Endothelial cell of umbilical vein (primary cell): ENCODE results near the gene CKS2. TPM values are rescaled to one million over a fixed set of nuclear protein-coding genes. Genes with fewer than 3 reads are reported as not detected.

Experiments
- BruUV-seq: library from RNA; stranded (reverse); fragments of 400-500 nt; replicated peaks from 2 replicates; lab custom pipeline; 2021; lab: Mats Ljungman, UMichigan
- CTCF ChIA-PET: fragments of 300-600, 350-600 bp; sonication (Branson Sonifier 250); formaldehyde crosslinking; loops from one replicate; lab custom pipeline; 2021; ENCODE audit warnings: antibody characterized with exemption, inconsistent platforms; lab: Charles Lee
- POLR2A ChIA-PET: fragments of 300-600, 350-600 bp; sonication (Branson Sonifier 250); formaldehyde crosslinking; loops from one replicate; lab custom pipeline; 2021; ENCODE audit warnings: antibody characterized with exemption, inconsistent platforms; lab: Charles Lee
- DNase-seq: peaks from one replicate; pipeline ENCODE4 v3.0.0-alpha.2; 2011; ENCODE audit warnings: low read depth, low spot score
- FAIRE-seq: peaks from 2 replicates; lab custom pipeline; 2011; peaks lifted over from hg19 to GRCh38; lab: Jason Lieb, UNC
- H2AFZ ChIP-seq: 2 replicates; pipeline ENCODE4 v1.6.0; 2012; ENCODE audit warnings: low read depth, low read length, control low read depth, inconsistent platforms
- H3K27ac ChIP-seq: 2 replicates; pipeline ENCODE4 v1.5.1; 2011; ENCODE audit warnings: low read depth, mild to moderate bottlenecking, control low read depth, low read length, moderate library complexity; ENCODE audit not compliant: insufficient read depth
- H3K27me3 ChIP-seq, 2 experiments: 2 replicates each; pipeline versions ENCODE4 v1.6.0 to v1.6.1; 2011; ENCODE audit warnings: low read length in 2 of 2, mixed read lengths in 1 of 2; ENCODE audit not compliant: control insufficient read depth in 2 of 2, insufficient read depth in 2 of 2
- H3K36me3 ChIP-seq, 2 experiments: 2 replicates in 1 of 2; 3 replicates in 1 of 2; pipeline ENCODE4 v1.5.1; 2011; ENCODE audit warnings: low read length in 2 of 2, mild to moderate bottlenecking in 1 of 2, moderate library complexity in 1 of 2; ENCODE audit not compliant: control insufficient read depth in 2 of 2, insufficient read depth in 2 of 2; ENCODE audit errors: extremely low read depth in 1 of 2
- H3K4me1 ChIP-seq: 3 replicates; pipeline ENCODE4 v1.5.1; 2011; ENCODE audit warnings: mild to moderate bottlenecking, low read length; ENCODE audit not compliant: control insufficient read depth, insufficient read depth; ENCODE audit errors: extremely low read depth
- H3K4me2 ChIP-seq: 2 replicates; pipeline ENCODE4 v1.6.1; 2011; ENCODE audit warnings: low read length, control low read depth, mixed read lengths; ENCODE audit not compliant: insufficient read depth
- H3K4me3 ChIP-seq, 3 experiments: fragments of 200-600 bp in 1 of 3; sonication (generic), shearing (Covaris generic) in 1 of 3; replicated peaks in 1 of 3; 2 replicates each; pipeline ENCODE4 v1.5.1; 2011 to 2016; ENCODE audit warnings: control low read depth in 3 of 3, low read length in 3 of 3, mild to moderate bottlenecking in 2 of 3, inconsistent platforms in 1 of 3, low read depth in 1 of 3, moderate library complexity in 1 of 3; ENCODE audit not compliant: insufficient read depth in 1 of 3
- H3K79me2 ChIP-seq: 2 replicates; pipeline ENCODE4 v1.6.0; 2012; ENCODE audit warnings: low read length, inconsistent platforms; ENCODE audit not compliant: control insufficient read depth, insufficient read depth
- H3K9ac ChIP-seq: replicated peaks from 2 replicates; pipeline ENCODE3; 2011; ENCODE audit warnings: low read length, control low read depth; ENCODE audit not compliant: insufficient read depth; ENCODE audit errors: extremely low read depth
- H3K9me1 ChIP-seq: replicated peaks from 3 replicates; pipeline ENCODE4 v1.6.0; 2011; ENCODE audit warnings: mild to moderate bottlenecking, low read length; ENCODE audit not compliant: control insufficient read depth, insufficient read depth; ENCODE audit errors: extremely low read depth
- H3K9me3 ChIP-seq: replicated peaks from 2 replicates; pipeline ENCODE4 v1.5.1; 2012; ENCODE audit warnings: low read length, inconsistent platforms; ENCODE audit not compliant: control insufficient read depth, insufficient read depth
- H4K20me1 ChIP-seq: replicated peaks from 2 replicates; pipeline ENCODE3; 2011; ENCODE audit warnings: mild to moderate bottlenecking, low read length; ENCODE audit not compliant: control insufficient read depth, insufficient read depth; ENCODE audit errors: extremely low read depth
- CTCF ChIP-seq, 2 donors: IDR thresholded peaks; 1 replicate in 1 of 2; 2 replicates in 1 of 2; pipeline ENCODE4 v1.5.1; 2011; ENCODE audit warnings: low read length in 2 of 2, mild to moderate bottlenecking in 2 of 2, moderate library complexity in 2 of 2, control low read depth in 1 of 2, inconsistent platforms in 1 of 2, low read depth in 1 of 2; ENCODE audit not compliant: insufficient read depth in 1 of 2; ENCODE audit errors: extremely low read depth in 1 of 2
- EZH2 ChIP-seq: IDR thresholded peaks from 2 replicates; pipeline ENCODE4 v1.6.1; 2012; ENCODE audit warnings: borderline replicate concordance, low read depth, mild to moderate bottlenecking, moderate library complexity, low read length, inconsistent platforms; ENCODE audit not compliant: severe bottlenecking
- FOS ChIP-seq: IDR thresholded peaks from 2 replicates; pipeline ENCODE4 v1.6.1; 2011; ENCODE audit warnings: mild to moderate bottlenecking, low read length, moderate library complexity, borderline replicate concordance; ENCODE audit not compliant: insufficient read depth
- GATA2 ChIP-seq: IDR thresholded peaks from 2 replicates; pipeline ENCODE4 v1.7.0; 2011; ENCODE audit warnings: low read depth, mild to moderate bottlenecking, moderate library complexity, mixed read lengths, low read length; ENCODE audit not compliant: insufficient read length, insufficient read depth
- JUN ChIP-seq: IDR thresholded peaks from 2 replicates; pipeline ENCODE4 v1.6.1; 2011; ENCODE audit warnings: borderline replicate concordance, low read depth; ENCODE audit not compliant: insufficient read length, insufficient read depth
- MAX ChIP-seq: IDR thresholded peaks from 2 replicates; pipeline ENCODE4 v1.6.1; 2011; ENCODE audit not compliant: insufficient read depth, insufficient read length
- MYC ChIP-seq: IDR thresholded peaks from one replicate; pipeline ENCODE4 v1.6.1; 2011; ENCODE audit warnings: mild to moderate bottlenecking, low read depth, low read length
- POLR2A ChIP-seq: IDR thresholded peaks from 2 replicates; pipeline ENCODE4 v1.6.1; 2012; ENCODE audit warnings: low read depth, mild to moderate bottlenecking, control low read depth, low read length
- POLR2AphosphoS5 ChIP-seq: IDR thresholded peaks from 2 replicates; pipeline ENCODE4 v1.6.1; 2012; ENCODE audit warnings: low read depth, mild to moderate bottlenecking, control low read depth, low read length, moderate library complexity; ENCODE audit not compliant: insufficient read depth
- dilution Hi-C: fragments of 300-500 bp; cut with MboI; formaldehyde crosslinking; loops from one replicate; pipeline ENCODE4 v1.15.0; 2019; ENCODE audit warnings: low sequenced_read_pairs; ENCODE audit not compliant: extremely low pct_ligation_motif_present
- intact Hi-C: fragments of 100-400 bp; cut with micrococcal nuclease; formaldehyde crosslinking; loops from one replicate; pipeline ENCODE4 v1.10.0; 2022
- polyA plus RNA-seq, 4 experiments: library from polyadenylated mRNA; depleted of rRNA in 3 of 4; stranded (reverse) in 3 of 4; unstranded in 1 of 4; fragments of >200 nt; gene quantifications; 2 replicates each; pipeline versions ENCODE4 v1.2.1 to v1.2.3, GENCODE V29; 2011 to 2012; ENCODE audit warnings: missing spikeins in 1 of 4
- total RNA-seq: library from RNA; stranded (reverse); gene quantifications from 2 replicates; pipeline ENCODE4 v1.2.3, GENCODE V29; 2021

The CKS2 gene
- total and polyA plus RNA-seq, 2 donors (not counting 3 experiments of a cell fraction or from before 2014, with no cell fraction given), result 153 to 269 TPM

- no peak overlapping the region for H3K4me2 ChIP-seq
- DNase-seq (no peak), FAIRE-seq (no peak)
- ChIA-PET POLR2A (no interaction called here), CTCF (interaction anchor here (1.8 kb wide), 1 partner anchor 27 kb away, joined by 9 read pairs; no protein-coding TSS in a partner anchor)
- no TSS peak for BruUV-seq
- no peaks in the 10 kb centered on the region for H3K9me1 ChIP-seq
- no peak overlapping the region for H3K4me3 ChIP-seq
- H3K9me3 ChIP-seq, result no peaks in the 10 kb centered on the region
- dilution Hi-C loops, result no loop called here
- intact Hi-C loops, result no loop called here
- TF ChIP-seq POLR2A (no peak), JUN (no peak), GATA2 (no peak), POLR2AphosphoS5 (no peak), CTCF (IDR thresholded peaks at IDR 0.05; ENCODE audit: extremely low read depth in 1 of 2, insufficient read depth in 1 of 2, low read depth in 1 of 2, low read length in 2 of 2) (no peak), MYC (no peak), MAX (no peak), EZH2 (no peak), FOS (no peak)
- H3K9ac ChIP-seq, result no peak overlapping the region
- no peaks in the 10 kb centered on the region for H3K79me2 ChIP-seq
- H2AFZ ChIP-seq, result no peak overlapping the region
- no peaks in the 10 kb centered on the region for H3K36me3 ChIP-seq
- no peaks in the 10 kb centered on the region for H4K20me1 ChIP-seq
- peaks cover 6% of the 10 kb centered on the region for H3K4me1 ChIP-seq
- no peaks in the 10 kb centered on the region for H3K27me3 ChIP-seq
- H3K27ac ChIP-seq, result no peak overlapping the region
Measured at GRCh38 chr9:89305868-89306267, 5.1 kb upstream of the CKS2 start.
